ENCODE measurements around the gene CDC42EP3. TPM values are rescaled to one million over a fixed set of nuclear protein-coding genes. Genes with fewer than 3 reads are reported as not detected.

The CDC42EP3 gene
- total and polyA plus RNA-seq, 9 donors: 17.0 to 36.6 (median 26.7) TPM

DNA sequence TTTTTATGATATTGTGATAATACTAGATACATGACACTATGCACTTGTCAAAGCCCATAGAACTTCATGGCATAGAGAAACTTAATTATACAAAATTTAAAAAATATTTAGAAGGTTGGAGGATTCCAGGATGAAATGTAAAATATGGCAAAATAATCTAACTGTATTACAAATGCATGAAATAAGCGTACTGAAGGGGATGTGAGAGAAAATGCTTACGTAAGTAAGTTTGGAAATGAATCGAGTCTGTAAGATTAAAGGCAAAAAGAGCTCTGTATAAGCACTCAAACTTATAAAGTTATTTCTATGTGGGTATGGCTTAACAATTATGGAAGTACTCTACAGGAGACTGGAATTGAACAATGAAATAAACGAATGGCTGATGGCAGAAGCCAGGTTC, 13.4 kb upstream of the CDC42EP3 start:
- Histone ChIP-seq H3K9me3 (replicated peaks; ENCODE audit: control insufficient read depth, low read depth, low read length) (no peaks in the 10 kb centered on the region), H3K27ac (ENCODE audit: low read length) (no peak overlapping the region), H3K4me3 (ENCODE audit: low read length) (no peak overlapping the region), H3K4me1 (ENCODE audit: control insufficient read depth, insufficient read depth, low read length) (peaks cover 2% of the 10 kb centered on the region), H3K27me3 (ENCODE audit: control insufficient read depth, insufficient read depth, low read length) (no peaks in the 10 kb centered on the region), H3K36me3 (ENCODE audit: control insufficient read depth, insufficient read depth, low read length) (no peaks in the 10 kb centered on the region)
- no peak for DNase-seq
- WGBS (ENCODE audit: insufficient coverage): 0% methylated on average over 1 of the region's 4 CpGs

DNA sequence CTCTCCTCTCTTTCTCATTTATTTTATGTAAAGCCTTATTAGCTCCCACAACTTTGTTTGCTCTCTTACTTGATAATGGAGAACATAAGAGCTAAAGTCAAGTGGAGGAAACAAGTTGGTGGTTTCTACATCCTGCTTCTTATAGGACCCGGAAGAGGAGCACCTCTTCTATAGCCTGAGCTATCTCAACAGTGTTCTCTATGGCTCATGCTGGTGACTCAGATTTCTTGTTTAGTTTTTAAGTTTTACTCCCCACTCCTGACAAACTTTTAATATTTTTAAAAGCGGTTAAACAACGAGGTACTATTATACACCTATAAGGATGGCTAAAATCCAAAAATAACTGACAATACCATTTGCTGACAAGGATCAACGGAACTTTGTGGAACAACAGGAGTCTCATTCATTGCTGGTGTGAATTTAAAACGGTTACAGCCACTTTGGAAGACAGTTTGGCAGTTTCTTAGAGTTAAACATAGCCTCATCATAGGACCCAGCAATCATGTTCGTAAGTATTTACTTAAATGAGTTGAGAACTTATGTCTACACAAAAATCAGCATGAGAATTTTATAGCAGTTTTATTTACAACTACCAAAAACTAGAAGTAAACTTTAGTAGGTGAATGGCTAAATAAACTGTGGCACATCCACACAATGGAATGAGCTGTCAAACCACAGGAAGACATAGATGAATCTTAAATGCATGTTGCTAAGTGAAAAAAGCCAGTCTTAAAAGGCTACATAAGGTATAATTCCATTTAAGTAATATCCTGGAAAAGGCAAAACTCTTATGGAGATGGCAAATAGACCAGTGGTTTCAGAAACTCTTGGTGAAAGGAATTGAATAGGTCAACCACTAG, 12.7 kb upstream of the CDC42EP3 start:
- no peaks in the 10 kb centered on the region for H3K9me3 ChIP-seq (replicated peaks; ENCODE audit: control insufficient read depth, low read depth, low read length)
- H3K27ac ChIP-seq (ENCODE audit: low read length): no peak overlapping the region
- no peak for DNase-seq
- no peak overlapping the region for H3K4me3 ChIP-seq (ENCODE audit: low read length)
- no peaks in the 10 kb centered on the region for H3K36me3 ChIP-seq (ENCODE audit: control insufficient read depth, insufficient read depth, low read length)
- 0% methylated on average over 1 of the region's 6 CpGs for WGBS (ENCODE audit: insufficient coverage)
- no peaks in the 10 kb centered on the region for H3K4me1 ChIP-seq (ENCODE audit: control insufficient read depth, insufficient read depth, low read length)
- H3K27me3 ChIP-seq (ENCODE audit: control insufficient read depth, insufficient read depth, low read length): no peaks in the 10 kb centered on the region

DNA sequence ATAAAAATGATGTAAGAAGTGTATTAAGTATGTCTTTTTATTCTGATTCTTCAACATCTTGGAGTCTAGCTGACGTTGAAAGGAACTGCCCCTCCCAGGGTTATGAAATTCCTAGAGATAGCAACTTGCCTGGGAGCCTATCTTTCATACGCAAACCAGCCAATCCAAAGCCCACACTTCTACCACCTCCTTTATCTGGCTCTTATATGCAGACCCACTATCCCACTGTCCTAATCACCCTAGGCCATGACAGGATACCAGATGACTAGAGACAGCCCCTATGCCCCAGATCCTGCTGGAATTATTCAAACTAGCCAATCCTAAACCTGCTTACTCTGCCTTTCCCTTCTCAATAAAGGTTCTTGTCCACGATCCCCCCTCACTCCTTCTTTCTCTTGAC, 11.8 kb upstream of the CDC42EP3 start:
- H3K9me3 ChIP-seq (replicated peaks; ENCODE audit: control insufficient read depth, low read depth, low read length): no peaks in the 10 kb centered on the region
- no peak for DNase-seq
- no peaks in the 10 kb centered on the region for H3K4me1 ChIP-seq (ENCODE audit: control insufficient read depth, insufficient read depth, low read length)
- 75% methylated on average over 2 of the region's 3 CpGs for WGBS (ENCODE audit: insufficient coverage)
- H3K36me3 ChIP-seq (ENCODE audit: control insufficient read depth, insufficient read depth, low read length): no peaks in the 10 kb centered on the region
- H3K27ac ChIP-seq (ENCODE audit: low read length): no peak overlapping the region
- H3K27me3 ChIP-seq (ENCODE audit: control insufficient read depth, insufficient read depth, low read length): no peaks in the 10 kb centered on the region
- no peak overlapping the region for H3K4me3 ChIP-seq (ENCODE audit: low read length)

DNA sequence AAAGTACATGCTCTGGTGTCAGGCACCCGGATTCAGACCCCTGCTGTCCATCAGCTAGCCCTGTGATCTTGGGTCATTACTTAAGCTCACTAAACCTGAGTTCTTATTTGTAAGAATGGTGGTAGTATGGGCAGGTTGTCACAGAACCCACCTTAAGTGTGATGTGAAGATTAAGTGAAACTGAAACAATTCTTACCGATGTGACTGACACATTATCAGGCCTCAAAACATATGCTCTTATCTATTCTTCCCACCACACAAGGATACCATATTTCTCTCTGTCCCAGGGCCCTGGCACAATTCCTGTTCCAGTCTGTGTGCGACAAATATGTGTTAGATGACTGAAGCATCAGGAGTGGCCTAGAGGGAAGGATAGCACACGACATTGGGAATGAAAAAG, 11.0 kb upstream of the CDC42EP3 start:
- Histone ChIP-seq H3K4me1 (ENCODE audit: control insufficient read depth, insufficient read depth, low read length) (no peaks in the 10 kb centered on the region), H3K4me3 (ENCODE audit: low read length) (no peak overlapping the region), H3K27me3 (ENCODE audit: control insufficient read depth, insufficient read depth, low read length) (no peaks in the 10 kb centered on the region), H3K36me3 (ENCODE audit: control insufficient read depth, insufficient read depth, low read length) (no peaks in the 10 kb centered on the region), H3K27ac (ENCODE audit: low read length) (no peak overlapping the region), H3K9me3 (replicated peaks; ENCODE audit: control insufficient read depth, low read depth, low read length) (no peaks in the 10 kb centered on the region)
- 75% methylated on average over 2 of the region's 4 CpGs for WGBS (ENCODE audit: insufficient coverage)
- DNase-seq: no peak

DNA sequence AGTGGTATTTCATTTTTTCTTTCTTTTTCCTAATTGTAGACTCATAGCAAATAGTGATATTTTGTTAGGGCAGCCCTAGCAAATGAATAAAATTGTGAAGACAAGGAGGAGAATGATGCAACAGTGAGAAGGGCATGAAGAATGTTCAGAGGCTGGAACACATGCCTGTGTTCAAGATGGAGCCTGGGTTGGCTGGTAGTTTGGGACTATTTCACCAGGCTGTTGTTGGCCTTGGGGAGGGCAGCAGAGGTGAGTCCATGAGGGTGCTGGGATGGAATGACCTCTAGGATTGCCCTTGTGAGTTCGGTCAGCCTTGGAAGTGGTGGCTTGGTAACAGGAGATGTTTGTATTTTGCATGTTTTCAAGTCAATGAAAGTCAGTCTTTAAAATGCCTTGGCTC, 10.1 kb upstream of the CDC42EP3 start:
- Histone ChIP-seq H3K4me1 (ENCODE audit: control insufficient read depth, insufficient read depth, low read length) (no peaks in the 10 kb centered on the region), H3K9me3 (replicated peaks; ENCODE audit: control insufficient read depth, low read depth, low read length) (no peaks in the 10 kb centered on the region), H3K4me3 (ENCODE audit: low read length) (no peak overlapping the region), H3K27me3 (ENCODE audit: control insufficient read depth, insufficient read depth, low read length) (no peaks in the 10 kb centered on the region), H3K27ac (ENCODE audit: low read length) (no peak overlapping the region), H3K36me3 (ENCODE audit: control insufficient read depth, insufficient read depth, low read length) (no peaks in the 10 kb centered on the region)
- 100% methylated on average over 1 of the region's 1 CpG for WGBS (ENCODE audit: insufficient coverage)
- DNase-seq: no peak

DNA sequence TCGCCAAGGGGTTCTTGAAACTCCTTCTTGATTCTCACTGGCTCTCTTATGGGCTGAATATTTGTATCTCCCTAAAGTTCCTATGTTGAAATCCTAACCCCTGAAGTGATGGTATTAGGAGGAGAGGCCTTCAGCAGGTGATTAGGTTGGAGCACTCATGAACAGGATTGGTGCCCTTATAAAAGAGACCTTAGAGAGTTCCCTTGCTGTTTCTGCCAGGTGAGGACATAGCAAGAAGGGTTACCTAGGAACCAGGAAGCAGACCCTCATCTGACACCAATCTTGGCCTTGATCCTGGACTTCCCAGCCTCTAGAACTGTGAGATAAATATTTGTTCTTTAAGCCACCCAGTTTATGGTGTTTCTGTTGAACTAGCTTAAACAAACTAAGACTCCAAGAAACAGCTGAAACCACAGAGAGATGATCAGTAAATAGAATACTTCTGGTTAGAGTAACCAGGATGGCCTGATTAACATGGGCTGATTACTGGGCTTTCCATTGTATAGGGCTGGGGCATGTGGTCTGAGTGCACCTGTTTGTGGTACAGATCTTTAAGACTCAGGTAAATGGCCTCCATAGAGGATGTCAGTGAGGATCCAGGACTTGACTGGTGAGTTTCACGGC, 7.7 kb upstream of the CDC42EP3 start:
- no CpG with 5 or more reads among the region's 2 CpGs for WGBS (ENCODE audit: insufficient coverage)
- no peaks in the 10 kb centered on the region for H3K36me3 ChIP-seq (ENCODE audit: control insufficient read depth, insufficient read depth, low read length)
- H3K4me3 ChIP-seq (ENCODE audit: low read length): no peak overlapping the region
- H3K27ac ChIP-seq (ENCODE audit: low read length): no peak overlapping the region
- peaks cover 1% of the 10 kb centered on the region for H3K4me1 ChIP-seq (ENCODE audit: control insufficient read depth, insufficient read depth, low read length)
- no peaks in the 10 kb centered on the region for H3K27me3 ChIP-seq (ENCODE audit: control insufficient read depth, insufficient read depth, low read length)
- DNase-seq: no peak
- no peaks in the 10 kb centered on the region for H3K9me3 ChIP-seq (replicated peaks; ENCODE audit: control insufficient read depth, low read depth, low read length)

DNA sequence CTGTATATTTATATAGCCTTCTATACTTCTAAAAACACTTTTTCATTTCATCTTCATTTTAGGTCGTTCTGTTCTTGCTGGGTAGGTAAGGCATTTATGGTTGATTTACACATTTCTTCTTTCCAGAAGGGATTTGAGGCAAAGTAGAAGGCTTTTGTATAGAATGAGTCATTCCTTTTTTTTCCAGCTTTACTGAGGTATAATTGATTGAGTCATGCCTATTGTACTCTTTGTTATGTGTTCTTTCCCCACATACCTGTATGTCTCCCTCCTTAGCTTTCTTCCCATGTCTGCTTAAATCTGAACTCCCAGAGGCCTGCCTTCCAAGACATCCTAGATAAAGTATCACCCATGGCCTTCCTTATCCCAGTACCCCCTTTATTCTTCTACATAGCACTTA, 4.8 kb upstream of the CDC42EP3 start:
- H3K27me3 ChIP-seq (ENCODE audit: control insufficient read depth, insufficient read depth, low read length): peaks cover under 1% of the 10 kb centered on the region
- peaks cover 6% of the 10 kb centered on the region for H3K4me1 ChIP-seq (ENCODE audit: control insufficient read depth, insufficient read depth, low read length)
- DNase-seq: no peak
- no peak overlapping the region for H3K27ac ChIP-seq (ENCODE audit: low read length)
- no peaks in the 10 kb centered on the region for H3K36me3 ChIP-seq (ENCODE audit: control insufficient read depth, insufficient read depth, low read length)
- WGBS (ENCODE audit: insufficient coverage): no CpG with 5 or more reads among the region's 1 CpG
- no peaks in the 10 kb centered on the region for H3K9me3 ChIP-seq (replicated peaks; ENCODE audit: control insufficient read depth, low read depth, low read length)
- H3K4me3 ChIP-seq (ENCODE audit: low read length): no peak overlapping the region

DNA sequence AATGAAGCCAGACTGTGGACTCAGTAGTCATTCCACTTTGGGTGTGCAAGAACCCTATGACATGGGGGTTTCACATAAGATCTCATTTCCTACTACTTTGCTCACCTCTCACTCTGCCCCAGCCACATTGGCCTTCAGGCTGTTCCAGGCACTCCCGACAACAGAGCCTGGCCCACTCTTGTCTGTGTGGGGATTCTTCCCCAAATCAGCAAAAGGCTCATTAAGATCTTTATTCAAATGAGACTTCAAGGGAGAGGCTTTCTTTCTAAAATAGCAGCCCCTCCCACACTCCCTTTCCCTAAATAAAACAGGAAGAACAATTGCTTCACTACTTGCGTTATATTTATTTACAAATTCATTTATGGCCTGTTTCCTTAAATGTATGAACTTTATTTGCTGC, 3.5 kb upstream of the CDC42EP3 start:
- DNase-seq: no peak
- H3K9me3 ChIP-seq (replicated peaks; ENCODE audit: control insufficient read depth, low read depth, low read length): no peaks in the 10 kb centered on the region
- peaks cover 15% of the 10 kb centered on the region for H3K4me1 ChIP-seq (ENCODE audit: control insufficient read depth, insufficient read depth, low read length)
- no peak overlapping the region for H3K27ac ChIP-seq (ENCODE audit: low read length)
- H3K36me3 ChIP-seq (ENCODE audit: control insufficient read depth, insufficient read depth, low read length): no peaks in the 10 kb centered on the region
- WGBS (ENCODE audit: insufficient coverage): no CpG with 5 or more reads among the region's 2 CpGs
- H3K27me3 ChIP-seq (ENCODE audit: control insufficient read depth, insufficient read depth, low read length): peaks cover 5% of the 10 kb centered on the region
- no peak overlapping the region for H3K4me3 ChIP-seq (ENCODE audit: low read length)

DNA sequence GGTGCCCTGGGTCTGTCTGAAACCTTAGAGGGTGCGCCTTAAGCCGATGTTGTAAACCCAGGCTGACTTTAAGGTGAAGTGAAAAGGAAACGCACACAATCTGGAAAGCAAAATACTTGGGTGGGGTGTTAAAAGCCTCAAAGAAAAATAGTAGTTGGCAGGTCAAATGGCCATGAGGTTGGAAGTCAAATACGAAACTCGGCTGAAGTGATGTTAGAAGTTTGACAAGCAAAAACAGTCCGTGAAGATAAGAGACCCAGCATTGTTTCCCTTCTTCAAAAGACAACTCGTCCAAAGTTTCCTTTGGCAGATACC, 1.4 kb upstream of the CDC42EP3 start:
- 22% methylated on average over 4 of the region's 7 CpGs for WGBS (ENCODE audit: insufficient coverage)
- no peak for DNase-seq
- Histone ChIP-seq H3K36me3 (ENCODE audit: control insufficient read depth, insufficient read depth, low read length) (no peaks in the 10 kb centered on the region), H3K27ac (ENCODE audit: low read length) (peak overlapping the region; percentile 89), H3K9me3 (replicated peaks; ENCODE audit: control insufficient read depth, low read depth, low read length) (no peaks in the 10 kb centered on the region), H3K4me1 (ENCODE audit: control insufficient read depth, insufficient read depth, low read length) (peaks cover 15% of the 10 kb centered on the region), H3K27me3 (ENCODE audit: control insufficient read depth, insufficient read depth, low read length) (peaks cover 5% of the 10 kb centered on the region), H3K4me3 (ENCODE audit: low read length) (peak overlapping the region; percentile 77)

DNA sequence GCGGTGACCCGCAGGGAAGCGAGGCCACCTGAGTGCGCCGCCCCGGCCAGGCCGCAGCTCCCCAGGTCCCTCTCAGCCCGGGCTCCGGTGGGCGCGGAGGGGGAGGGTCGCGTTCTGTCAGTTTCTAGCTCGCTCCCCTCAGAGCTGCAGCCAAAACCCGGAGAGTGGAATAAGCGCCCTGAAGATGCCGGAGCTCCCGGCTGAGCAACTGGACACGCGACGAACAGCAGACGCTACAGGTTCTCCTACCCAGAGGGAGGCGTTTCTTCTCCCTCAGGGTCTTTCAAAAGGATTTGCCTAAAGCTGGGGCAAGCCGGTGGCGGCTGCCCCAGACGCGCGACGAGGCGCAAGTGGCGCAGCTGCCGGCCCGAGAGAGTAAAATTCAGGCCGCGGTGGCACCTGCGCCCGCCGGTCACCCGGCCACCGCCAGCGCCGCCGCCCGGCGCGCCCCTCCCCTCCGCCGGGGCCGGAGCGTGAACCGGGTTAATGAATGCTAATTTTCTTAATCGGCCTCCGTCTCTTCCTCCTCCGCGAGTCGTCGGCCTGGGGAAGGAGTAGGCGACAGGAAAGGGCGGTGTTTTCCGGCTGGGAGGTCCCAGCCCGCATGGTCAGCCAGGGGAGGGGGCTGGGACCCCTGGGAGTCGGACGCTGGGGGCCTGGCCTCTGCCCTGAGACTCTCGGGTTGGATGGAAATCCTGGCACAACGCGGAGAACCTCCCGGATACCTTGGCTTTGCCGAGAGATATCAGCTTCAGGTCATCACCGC, 845 bp upstream of the CDC42EP3 start:
- peak overlapping the region; percentile 77 for H3K4me3 ChIP-seq (ENCODE audit: low read length)
- H3K36me3 ChIP-seq (ENCODE audit: control insufficient read depth, insufficient read depth, low read length): no peaks in the 10 kb centered on the region
- peak overlapping the region; percentile 89 for H3K27ac ChIP-seq (ENCODE audit: low read length)
- DNase-seq: peak; percentile 93
- WGBS (ENCODE audit: insufficient coverage): under 1% methylated on average over 51 of the region's 69 CpGs
- peaks cover 15% of the 10 kb centered on the region for H3K4me1 ChIP-seq (ENCODE audit: control insufficient read depth, insufficient read depth, low read length)
- no peaks in the 10 kb centered on the region for H3K9me3 ChIP-seq (replicated peaks; ENCODE audit: control insufficient read depth, low read depth, low read length)
- peaks cover 5% of the 10 kb centered on the region for H3K27me3 ChIP-seq (ENCODE audit: control insufficient read depth, insufficient read depth, low read length)
